Breast epithelium (tissue), 4 donors: ENCODE results near the gene TEX22. TPM values are rescaled to one million over a fixed set of nuclear protein-coding genes. Genes with fewer than 3 reads are reported as not detected.
"Not testable (repeated sequence)": the region's sequence is repeated elsewhere in the genome, so short reads cannot be mapped to it uniquely, and the experiment has no call there.

Experiments
- DNase-seq, 2 donors: peaks; one replicate each; pipeline ENCODE4 v3.0.0-alpha.2; 2019; ENCODE audit warnings: low spot score in 2 of 2
- H3K27ac ChIP-seq, 2 donors: fragments of 200-600 bp; sonication (generic) in 1 of 2; one replicate each; pipeline ENCODE4 v1.5.1; 2016 to 2019; ENCODE audit warnings: mild to moderate bottlenecking in 1 of 2
- H3K27me3 ChIP-seq, 2 donors: fragments of 200-600 bp; sonication (generic) in 1 of 2; one replicate each; pipeline versions ENCODE4 v1.5.1 to v1.6.0; 2017 to 2019; ENCODE audit warnings: control low read depth in 1 of 2, mild to moderate bottlenecking in 1 of 2
- H3K36me3 ChIP-seq: fragments of 200-600 bp; one replicate; pipeline ENCODE4 v1.5.1; 2019
- H3K4me1 ChIP-seq, 2 donors: fragments of 200-600 bp; sonication (generic); one replicate each; pipeline ENCODE4 v1.5.1; 2016 to 2019; ENCODE audit warnings: control low read depth in 1 of 2
- H3K4me3 ChIP-seq, 3 donors: fragments of 200-600 bp; sonication (generic); 1 replicate in 2 of 3; 2 replicates in 1 of 3; pipeline ENCODE4 v1.5.1; 2016 to 2019; ENCODE audit warnings: mild to moderate bottlenecking in 3 of 3, moderate library complexity in 2 of 3
- H3K9me3 ChIP-seq, 2 donors: fragments of 200-600 bp; sonication (generic) in 1 of 2; one replicate each; pipeline ENCODE4 v1.5.1; 2016 to 2019; ENCODE audit warnings: control low read depth in 1 of 2
- POLR2A ChIP-seq: fragments of 450-650 bp; IDR thresholded peaks from one replicate; pipeline ENCODE4 v1.6.1; 2016; ENCODE audit warnings: antibody characterized with exemption, mild to moderate bottlenecking, moderate library complexity
- POLR2AphosphoS5 ChIP-seq, 3 donors: sonication (generic); formaldehyde crosslinking; IDR thresholded peaks; one replicate each; pipeline ENCODE4 v1.6.1; 2017; ENCODE audit warnings: antibody characterized with exemption in 3 of 3
- intact Hi-C: fragments of 100-400 bp; cut with DNase I; formaldehyde crosslinking; loops from one replicate; pipeline ENCODE4 v1.15.1; 2023; ENCODE audit warnings: low total_unique reads
- total RNA-seq, 3 donors: library from RNA; depleted of rRNA; stranded (reverse); fragments of >200 nt; gene quantifications; one replicate each; pipeline ENCODE4 v1.1.0, GENCODE V29; 2016
- TF ChIP-seq, protein P1 (sequence below), 3 donors: fragments of 450-650 bp; IDR thresholded peaks; one replicate each; pipeline ENCODE4 v1.5.1; 2016 to 2017; ENCODE audit warnings: antibody characterized with exemption in 3 of 3, mild to moderate bottlenecking in 3 of 3, moderate library complexity in 3 of 3

TEX22 gene
- total RNA-seq, 3 donors from 2014 or later, result 0.33 to 0.64 (median 0.59) TPM

DNA sequence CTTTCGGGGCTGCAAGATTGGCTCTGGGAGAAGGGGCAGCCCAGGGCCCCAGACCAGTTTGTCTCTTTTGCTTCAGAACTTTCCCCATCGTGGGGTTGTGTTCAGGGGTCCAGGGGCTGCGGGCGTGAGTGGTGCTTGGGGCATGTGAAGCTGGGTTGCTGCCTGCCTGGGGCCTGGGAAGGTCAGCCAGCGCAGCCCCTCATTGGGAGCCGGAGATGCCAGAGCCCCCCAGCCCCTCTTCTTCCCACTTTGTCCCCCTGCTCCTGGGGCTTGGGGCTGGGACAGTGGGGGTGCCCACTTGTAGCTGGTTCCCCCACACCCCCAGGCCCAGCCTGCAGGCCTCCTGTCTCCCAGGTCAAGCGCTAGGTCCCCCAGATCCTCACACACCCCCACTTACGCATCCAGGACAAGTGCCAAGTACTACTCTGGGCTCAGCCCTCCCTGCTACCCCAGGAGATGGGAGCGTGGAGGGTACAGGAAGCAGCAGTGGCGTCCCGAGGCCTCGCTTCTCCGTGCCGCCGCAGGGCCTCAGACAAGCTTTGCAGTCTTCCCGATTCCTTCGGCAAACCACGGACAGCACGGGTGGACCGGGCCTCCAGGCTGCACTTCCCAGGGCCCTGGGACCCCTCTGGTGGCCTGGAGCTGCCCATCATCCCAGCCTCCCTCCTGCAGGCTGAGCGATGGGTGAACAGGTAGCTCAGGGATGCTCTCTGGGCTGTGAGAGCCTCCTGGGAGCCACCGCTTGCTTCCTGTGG lies 42.3 kb upstream of the TEX22 start:
- no peaks in the 10 kb centered on the region for H3K36me3 ChIP-seq
- no peak for DNase-seq
- H3K27me3 ChIP-seq, result no peaks in the 10 kb centered on the region
- H3K4me3 ChIP-seq, result no peak overlapping the region
- TF ChIP-seq POLR2A, result no peak
- TF ChIP-seq POLR2AphosphoS5 (IDR thresholded peaks at IDR 0.05), result no peak
- TF ChIP-seq, protein P1, sequence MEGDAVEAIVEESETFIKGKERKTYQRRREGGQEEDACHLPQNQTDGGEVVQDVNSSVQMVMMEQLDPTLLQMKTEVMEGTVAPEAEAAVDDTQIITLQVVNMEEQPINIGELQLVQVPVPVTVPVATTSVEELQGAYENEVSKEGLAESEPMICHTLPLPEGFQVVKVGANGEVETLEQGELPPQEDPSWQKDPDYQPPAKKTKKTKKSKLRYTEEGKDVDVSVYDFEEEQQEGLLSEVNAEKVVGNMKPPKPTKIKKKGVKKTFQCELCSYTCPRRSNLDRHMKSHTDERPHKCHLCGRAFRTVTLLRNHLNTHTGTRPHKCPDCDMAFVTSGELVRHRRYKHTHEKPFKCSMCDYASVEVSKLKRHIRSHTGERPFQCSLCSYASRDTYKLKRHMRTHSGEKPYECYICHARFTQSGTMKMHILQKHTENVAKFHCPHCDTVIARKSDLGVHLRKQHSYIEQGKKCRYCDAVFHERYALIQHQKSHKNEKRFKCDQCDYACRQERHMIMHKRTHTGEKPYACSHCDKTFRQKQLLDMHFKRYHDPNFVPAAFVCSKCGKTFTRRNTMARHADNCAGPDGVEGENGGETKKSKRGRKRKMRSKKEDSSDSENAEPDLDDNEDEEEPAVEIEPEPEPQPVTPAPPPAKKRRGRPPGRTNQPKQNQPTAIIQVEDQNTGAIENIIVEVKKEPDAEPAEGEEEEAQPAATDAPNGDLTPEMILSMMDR (IDR thresholded peaks at IDR 0.05), result no peak
- intact Hi-C loops, result no loop called here
- H3K9me3 ChIP-seq, result no peaks in the 10 kb centered on the region
- H3K27ac ChIP-seq, result no peak overlapping the region
- H3K4me1 ChIP-seq, result no peaks in the 10 kb centered on the region

DNA sequence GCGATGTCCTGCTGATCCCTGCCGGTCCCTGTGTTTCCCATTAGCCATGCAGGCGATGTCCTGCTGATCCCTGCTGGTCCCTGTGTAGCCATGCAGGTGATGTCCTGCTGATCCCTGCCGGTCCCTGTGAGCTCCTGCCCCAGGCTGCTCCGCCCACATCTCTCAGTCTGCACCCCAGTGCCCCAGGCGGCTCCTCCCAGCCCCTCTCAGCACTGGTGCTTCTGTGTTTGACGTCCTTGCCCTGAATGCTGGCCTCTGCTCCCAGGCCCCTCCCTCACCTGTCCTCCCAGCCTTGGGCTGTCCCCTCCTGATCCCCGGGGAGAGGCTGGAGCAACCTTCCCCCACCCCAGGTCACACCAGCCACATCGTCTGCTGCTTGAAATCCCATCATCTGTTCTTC lies 41.4 kb upstream of the TEX22 start:
- H3K4me3 ChIP-seq, result no peak overlapping the region
- TF ChIP-seq, protein P1 (IDR thresholded peaks at IDR 0.05), result no peak
- TF ChIP-seq POLR2A, result no peak
- no peak for TF ChIP-seq POLR2AphosphoS5 (IDR thresholded peaks at IDR 0.05)
- intact Hi-C loops, result no loop called here
- no peaks in the 10 kb centered on the region for H3K27me3 ChIP-seq
- no peak overlapping the region for H3K27ac ChIP-seq
- no peak for DNase-seq
- H3K36me3 ChIP-seq, result no peaks in the 10 kb centered on the region
- no peaks in the 10 kb centered on the region for H3K9me3 ChIP-seq
- H3K4me1 ChIP-seq, result no peaks in the 10 kb centered on the region

DNA sequence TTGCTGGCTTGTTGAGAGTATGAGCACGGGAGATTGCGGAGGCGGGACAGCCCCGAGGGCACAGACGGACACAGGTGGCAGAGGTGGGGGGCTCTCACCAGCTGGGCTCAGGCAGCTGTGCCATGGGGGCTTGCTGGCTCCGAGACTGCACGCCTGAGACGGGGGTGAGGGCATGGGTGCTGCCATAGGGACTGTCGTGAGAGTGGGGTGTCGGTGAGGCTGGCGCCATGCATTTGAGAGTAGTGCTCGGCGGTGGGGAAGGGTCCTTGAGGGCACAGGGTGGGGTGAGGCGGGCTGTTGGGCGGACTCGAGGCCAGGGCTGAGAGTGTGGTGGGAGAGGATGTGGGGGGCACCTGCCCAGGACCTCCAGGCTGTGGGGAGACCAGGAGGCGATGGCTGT lies 40.7 kb upstream of the TEX22 start:
- no peaks in the 10 kb centered on the region for H3K36me3 ChIP-seq
- TF ChIP-seq POLR2AphosphoS5 (IDR thresholded peaks at IDR 0.05) (no peak), POLR2A (no peak)
- TF ChIP-seq, protein P1 (IDR thresholded peaks at IDR 0.05), result no peak
- intact Hi-C loops, result no loop called here

DNA sequence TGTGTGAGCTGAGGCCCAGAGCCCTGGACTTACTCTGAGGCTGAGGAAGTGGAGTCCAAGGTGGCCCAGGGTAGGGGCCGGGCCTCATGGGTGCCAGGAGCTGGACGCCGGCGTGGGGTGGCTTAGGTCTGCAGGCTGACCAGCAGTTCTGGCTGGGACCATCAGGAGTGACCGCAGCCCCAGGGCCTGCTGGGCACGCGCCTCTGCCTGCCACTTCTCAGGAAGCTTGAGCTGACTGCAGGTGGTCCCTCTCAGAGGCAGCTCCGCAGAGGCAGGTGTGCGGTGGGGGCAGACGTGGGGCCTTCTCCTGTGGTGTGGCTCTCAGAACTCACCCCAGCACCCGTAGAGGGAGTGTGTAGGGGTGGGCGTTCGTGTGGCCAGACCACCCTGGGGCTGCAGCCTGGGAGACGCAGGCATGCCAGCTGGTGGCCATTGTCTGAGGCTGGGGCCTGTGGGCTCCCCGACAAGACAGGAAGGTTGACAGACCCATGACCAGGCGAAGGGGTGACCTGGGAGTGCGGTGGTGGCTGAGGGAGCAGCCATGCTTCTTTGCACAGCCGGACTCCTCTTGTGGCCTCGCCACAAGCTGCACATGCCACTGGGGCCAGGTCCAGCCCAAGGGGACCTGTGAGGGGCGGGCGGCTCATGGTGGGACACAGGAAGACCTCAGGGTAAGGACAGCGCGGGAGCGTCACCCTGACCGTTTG lies 40.0 kb upstream of the TEX22 start:
- no peaks in the 10 kb centered on the region for H3K36me3 ChIP-seq
- no peak overlapping the region for H3K4me3 ChIP-seq
- no peaks in the 10 kb centered on the region for H3K9me3 ChIP-seq
- no peaks in the 10 kb centered on the region for H3K27me3 ChIP-seq
- intact Hi-C loops, result no loop called here
- no peak overlapping the region for H3K27ac ChIP-seq
- no peak for DNase-seq
- TF ChIP-seq, protein P1 (IDR thresholded peaks at IDR 0.05), result no peak
- TF ChIP-seq POLR2AphosphoS5 (IDR thresholded peaks at IDR 0.05), result no peak
- TF ChIP-seq POLR2A, result no peak
- no peaks in the 10 kb centered on the region for H3K4me1 ChIP-seq

More for the DNA sequence above, 40.7 kb upstream of the TEX22 start:
- DNase-seq, result no peak
- H3K27ac ChIP-seq, result no peak overlapping the region
- no peak overlapping the region for H3K4me3 ChIP-seq
- H3K4me1 ChIP-seq, result no peaks in the 10 kb centered on the region
- H3K9me3 ChIP-seq, result no peaks in the 10 kb centered on the region
- no peaks in the 10 kb centered on the region for H3K27me3 ChIP-seq

DNA sequence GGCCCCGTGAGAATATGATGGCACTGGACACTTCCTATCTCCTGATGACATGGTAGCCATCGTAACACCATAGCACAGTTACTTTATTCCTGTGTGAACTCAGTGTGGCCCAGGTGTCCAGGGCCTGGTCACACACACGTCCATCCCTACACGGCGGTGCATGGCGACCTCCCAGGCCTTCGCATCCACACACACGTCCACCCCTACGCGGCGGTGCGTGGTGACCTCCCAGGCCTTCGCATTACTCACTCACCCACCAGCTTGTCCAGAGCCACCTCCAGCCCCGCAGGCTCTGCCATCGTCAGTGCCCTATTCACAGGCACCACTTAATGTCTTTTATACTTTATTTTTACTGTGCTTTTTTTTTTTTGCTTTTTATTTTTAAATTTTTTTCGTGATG lies 39.4 kb upstream of the TEX22 start:
- no peak for DNase-seq
- no peak overlapping the region for H3K27ac ChIP-seq
- no peaks in the 10 kb centered on the region for H3K36me3 ChIP-seq
- TF ChIP-seq POLR2AphosphoS5 (IDR thresholded peaks at IDR 0.05) (no peak), POLR2A (no peak)
- TF ChIP-seq, protein P1 (IDR thresholded peaks at IDR 0.05), result no peak
- no peak overlapping the region for H3K4me3 ChIP-seq
- H3K4me1 ChIP-seq, result no peaks in the 10 kb centered on the region
- H3K9me3 ChIP-seq, result no peaks in the 10 kb centered on the region
- no peaks in the 10 kb centered on the region for H3K27me3 ChIP-seq
- intact Hi-C loops, result no loop called here

DNA sequence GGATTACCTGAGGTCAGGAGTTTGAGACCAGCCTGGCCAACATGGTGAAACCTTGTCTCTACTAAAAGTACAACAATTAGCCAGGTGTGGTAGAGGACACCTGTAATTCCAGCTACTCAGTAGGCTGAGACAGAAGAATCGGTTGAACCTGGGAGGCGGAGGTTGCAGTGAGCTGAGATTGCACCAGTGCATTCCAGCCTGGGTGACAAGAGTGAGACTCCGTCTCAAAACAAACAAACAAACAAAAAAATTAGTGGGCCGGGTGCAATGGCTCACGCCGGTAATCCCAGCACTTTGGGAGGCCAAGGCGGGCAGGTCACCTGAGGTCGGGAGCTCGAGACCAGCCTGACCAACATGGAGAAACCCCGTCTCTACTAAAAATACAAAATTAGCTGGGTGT lies 36.9 kb upstream of the TEX22 start:
- H3K4me1 ChIP-seq, intact Hi-C loops, DNase-seq, H3K27ac ChIP-seq, H3K9me3 ChIP-seq, H3K4me3 ChIP-seq, H3K36me3 ChIP-seq, H3K27me3 ChIP-seq: not testable (repeated sequence)
